ENCODE results near the gene DPYSL3.
A peak's percentile ranks its signal among the peaks of the same experiment; 100 is the strongest.

Gene DPYSL3

GRCh38 chr5:147397616-147398015 lies 112.3 kb downstream of the DPYSL3 start:
- DNase-seq (ENCODE audit: extremely low read depth, insufficient read length): no peak
- Histone ChIP-seq H3K27me3 (replicated peaks; ENCODE audit: control insufficient read depth, insufficient read depth, low read length) (no peaks in the 10 kb centered on the region; the same call in 1 of the 2 replicates), H3K4me3 (replicated peaks; ENCODE audit: low read depth, low read length) (no peak overlapping the region), H3K36me3 (ENCODE audit: control insufficient read depth, insufficient read depth, low read length) (no peaks in the 10 kb centered on the region)
- TF ChIP-seq, protein P1, sequence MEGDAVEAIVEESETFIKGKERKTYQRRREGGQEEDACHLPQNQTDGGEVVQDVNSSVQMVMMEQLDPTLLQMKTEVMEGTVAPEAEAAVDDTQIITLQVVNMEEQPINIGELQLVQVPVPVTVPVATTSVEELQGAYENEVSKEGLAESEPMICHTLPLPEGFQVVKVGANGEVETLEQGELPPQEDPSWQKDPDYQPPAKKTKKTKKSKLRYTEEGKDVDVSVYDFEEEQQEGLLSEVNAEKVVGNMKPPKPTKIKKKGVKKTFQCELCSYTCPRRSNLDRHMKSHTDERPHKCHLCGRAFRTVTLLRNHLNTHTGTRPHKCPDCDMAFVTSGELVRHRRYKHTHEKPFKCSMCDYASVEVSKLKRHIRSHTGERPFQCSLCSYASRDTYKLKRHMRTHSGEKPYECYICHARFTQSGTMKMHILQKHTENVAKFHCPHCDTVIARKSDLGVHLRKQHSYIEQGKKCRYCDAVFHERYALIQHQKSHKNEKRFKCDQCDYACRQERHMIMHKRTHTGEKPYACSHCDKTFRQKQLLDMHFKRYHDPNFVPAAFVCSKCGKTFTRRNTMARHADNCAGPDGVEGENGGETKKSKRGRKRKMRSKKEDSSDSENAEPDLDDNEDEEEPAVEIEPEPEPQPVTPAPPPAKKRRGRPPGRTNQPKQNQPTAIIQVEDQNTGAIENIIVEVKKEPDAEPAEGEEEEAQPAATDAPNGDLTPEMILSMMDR (IDR thresholded peaks at IDR 0.05; ENCODE audit: insufficient read depth, low read length, poor library complexity, severe bottlenecking): peak; percentile 45

DNA sequence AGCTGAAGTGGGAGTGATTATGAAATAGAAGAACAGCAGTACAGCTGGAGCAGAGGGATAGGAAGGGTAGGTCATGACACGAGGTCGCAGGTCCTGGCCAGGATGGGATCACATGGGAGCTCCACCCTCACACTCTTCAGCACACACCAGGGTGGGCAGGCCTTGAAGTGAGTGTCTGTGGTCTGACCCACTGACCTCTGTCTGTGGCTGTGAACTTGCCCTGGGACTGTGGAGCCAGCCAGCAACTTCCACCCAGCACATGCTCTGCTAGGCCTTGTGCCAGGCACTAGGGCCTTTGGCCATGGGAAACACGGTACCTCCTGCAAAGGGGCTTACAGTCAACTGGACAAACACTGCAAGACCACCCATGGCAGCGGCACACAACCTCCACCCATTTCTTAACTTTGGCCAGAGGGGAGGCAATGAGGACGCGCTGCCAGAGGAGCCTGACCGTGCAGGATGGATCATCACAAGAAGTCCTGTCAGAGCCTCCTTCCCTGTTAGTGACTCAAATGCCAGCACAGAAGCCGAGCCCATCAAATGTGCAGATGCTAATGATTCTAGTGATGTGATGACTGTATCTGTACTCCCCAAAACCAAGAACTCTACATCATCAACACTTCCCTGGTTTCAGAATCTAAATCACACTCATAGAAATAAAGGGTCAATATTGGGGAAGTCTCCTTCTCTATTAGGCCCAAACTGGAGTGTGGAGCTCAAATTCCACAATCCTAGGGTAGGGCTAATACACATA lies 113.6 kb downstream of the DPYSL3 start:
- no peak overlapping the region for H3K4me3 ChIP-seq (replicated peaks; ENCODE audit: low read depth, low read length)
- H3K36me3 ChIP-seq (ENCODE audit: control insufficient read depth, insufficient read depth, low read length): no peaks in the 10 kb centered on the region
- no peak for DNase-seq (ENCODE audit: extremely low read depth, insufficient read length)
- H3K27me3 ChIP-seq (replicated peaks; ENCODE audit: control insufficient read depth, insufficient read depth, low read length): no peaks in the 10 kb centered on the region; the same call in 1 of the 2 replicates
- TF ChIP-seq, protein P1 (IDR thresholded peaks at IDR 0.05; ENCODE audit: insufficient read depth, low read length, poor library complexity, severe bottlenecking): no peak

GRCh38 chr5:147393874-147394672 lies 115.8 kb downstream of the DPYSL3 start:
- H3K36me3 ChIP-seq (ENCODE audit: control insufficient read depth, insufficient read depth, low read length): no peaks in the 10 kb centered on the region

GRCh38 chr5:147391781-147392180 lies 118.1 kb downstream of the DPYSL3 start:
- H3K4me3 ChIP-seq (replicated peaks; ENCODE audit: low read depth, low read length): no peak overlapping the region
- no peak for DNase-seq (ENCODE audit: extremely low read depth, insufficient read length)
- H3K36me3 ChIP-seq (ENCODE audit: control insufficient read depth, insufficient read depth, low read length): no peaks in the 10 kb centered on the region
- TF ChIP-seq, protein P1 (IDR thresholded peaks at IDR 0.05; ENCODE audit: insufficient read depth, low read length, poor library complexity, severe bottlenecking): peak; percentile 59
- no peaks in the 10 kb centered on the region; the same call in 1 of the 2 replicates for H3K27me3 ChIP-seq (replicated peaks; ENCODE audit: control insufficient read depth, insufficient read depth, low read length)

More at GRCh38 chr5:147393874-147394672, 115.8 kb downstream of the DPYSL3 start:
- no peak for DNase-seq (ENCODE audit: extremely low read depth, insufficient read length)
- Histone ChIP-seq H3K27me3 (replicated peaks; ENCODE audit: control insufficient read depth, insufficient read depth, low read length) (no peaks in the 10 kb centered on the region; the same call in 1 of the 2 replicates), H3K4me3 (replicated peaks; ENCODE audit: low read depth, low read length) (no peak overlapping the region)
- TF ChIP-seq, protein P1 (IDR thresholded peaks at IDR 0.05; ENCODE audit: insufficient read depth, low read length, poor library complexity, severe bottlenecking): peak; percentile 41

GRCh38 chr5:147390654-147391225 lies 119.1 kb downstream of the DPYSL3 start:
- H3K4me3 ChIP-seq (replicated peaks; ENCODE audit: low read depth, low read length): no peak overlapping the region
- no peak for DNase-seq (ENCODE audit: extremely low read depth, insufficient read length)
- TF ChIP-seq, protein P1 (IDR thresholded peaks at IDR 0.05; ENCODE audit: insufficient read depth, low read length, poor library complexity, severe bottlenecking): no peak
- no peaks in the 10 kb centered on the region; the same call in 1 of the 2 replicates for H3K27me3 ChIP-seq (replicated peaks; ENCODE audit: control insufficient read depth, insufficient read depth, low read length)
- H3K36me3 ChIP-seq (ENCODE audit: control insufficient read depth, insufficient read depth, low read length): no peaks in the 10 kb centered on the region
